ENCODE measurements around the gene NFATC1.

The NFATC1 gene

DNA sequence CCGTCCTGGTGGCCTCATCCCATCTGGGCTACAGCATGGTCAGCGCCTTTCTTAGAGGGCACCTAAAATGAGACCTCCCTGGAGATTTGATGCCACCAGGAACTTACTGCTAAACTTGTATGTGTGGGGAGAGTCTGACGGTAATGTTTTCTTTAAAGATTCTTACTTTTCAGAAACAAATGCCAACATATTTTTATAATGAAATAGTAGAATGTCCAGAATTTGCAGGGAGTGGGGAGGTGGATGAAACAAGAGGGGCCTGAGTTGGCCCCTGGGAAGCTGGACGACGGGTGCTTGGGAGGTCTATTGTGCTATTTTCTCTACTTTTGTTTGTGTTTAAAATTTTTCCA, 165.1 kb downstream of the NFATC1 start:
- Histone ChIP-seq H3K27ac (ENCODE audit: low read depth, low read length) (no peak overlapping the region), H3K27me3 (ENCODE audit: control insufficient read depth in 5 of 5, insufficient read depth in 4 of 5, low read length in 5 of 5) (no peaks in the 10 kb centered on the region), H3K4me3 (ENCODE audit: low read depth in 1 of 5, low read length in 5 of 5) (no peak overlapping the region), H3K9ac (ENCODE audit: low read length in 5 of 5) (no peak overlapping the region), H3K9me3 (ENCODE audit: control insufficient read depth in 5 of 5, low read length in 5 of 5) (no peaks in the 10 kb centered on the region), H3K36me3 (ENCODE audit: control insufficient read depth in 5 of 5, insufficient read depth in 5 of 5, low read length in 5 of 5) (no peaks in the 10 kb centered on the region), H3K4me1 (ENCODE audit: control insufficient read depth in 5 of 5, insufficient read depth in 5 of 5, low read length in 5 of 5) (peaks cover 0 to 13% (median 5%) of the 10 kb centered on the region in 5 donors)

DNA sequence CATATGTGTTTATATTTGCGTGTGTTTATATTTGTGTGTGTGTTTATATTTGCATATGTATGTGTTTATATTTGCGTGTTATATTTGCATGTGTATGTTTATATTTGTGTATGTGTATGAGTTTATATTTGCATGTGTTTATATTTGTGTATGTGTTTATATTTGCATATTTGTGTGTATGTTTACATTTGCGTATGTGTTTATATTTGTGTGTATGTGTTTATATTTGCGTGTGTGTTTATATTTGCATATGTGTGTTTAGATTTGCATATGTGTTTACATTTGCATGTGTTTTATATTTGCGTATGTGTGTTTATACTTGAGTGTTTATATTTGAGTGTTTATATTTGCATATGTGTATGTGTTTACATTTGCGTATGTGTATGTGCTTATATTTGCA, 168.2 kb downstream of the NFATC1 start:
- Histone ChIP-seq H3K9me3 (ENCODE audit: control insufficient read depth in 5 of 5, low read length in 5 of 5) (no peaks in the 10 kb centered on the region), H3K27ac (ENCODE audit: low read depth, low read length) (no peak overlapping the region), H3K27me3 (ENCODE audit: control insufficient read depth in 5 of 5, insufficient read depth in 4 of 5, low read length in 5 of 5) (no peaks in the 10 kb centered on the region), H3K36me3 (ENCODE audit: control insufficient read depth in 5 of 5, insufficient read depth in 5 of 5, low read length in 5 of 5) (no peaks in the 10 kb centered on the region), H3K4me1 (ENCODE audit: control insufficient read depth in 5 of 5, insufficient read depth in 5 of 5, low read length in 5 of 5) (peaks cover 3 to 21% (median 15%) of the 10 kb centered on the region in 5 donors), H3K4me3 (ENCODE audit: low read depth in 1 of 5, low read length in 5 of 5) (no peak overlapping the region), H3K9ac (ENCODE audit: low read length in 5 of 5) (no peak overlapping the region)

DNA sequence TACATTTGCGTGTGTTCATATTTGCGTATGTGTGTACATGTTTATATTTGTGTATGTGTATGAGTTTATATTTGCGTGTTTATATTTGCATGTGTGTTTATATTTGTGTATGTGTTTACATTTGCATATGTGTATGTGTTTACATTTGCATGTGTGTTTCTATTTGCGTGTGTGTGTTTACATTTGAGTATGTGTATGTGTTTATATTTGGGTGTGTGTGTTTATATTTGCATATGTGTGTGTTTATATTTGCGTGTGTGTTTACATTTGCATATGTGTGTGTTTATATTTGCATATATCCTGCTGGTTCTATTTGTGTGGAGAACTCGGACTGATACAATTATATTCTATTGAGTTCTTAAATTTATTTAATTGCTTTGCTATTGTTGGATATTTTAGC, 168.7 kb downstream of the NFATC1 start:
- Histone ChIP-seq H3K9me3 (ENCODE audit: control insufficient read depth in 5 of 5, low read length in 5 of 5) (no peaks in the 10 kb centered on the region), H3K36me3 (ENCODE audit: control insufficient read depth in 5 of 5, insufficient read depth in 5 of 5, low read length in 5 of 5) (no peaks in the 10 kb centered on the region), H3K9ac (ENCODE audit: low read length in 5 of 5) (no peak overlapping the region), H3K4me1 (ENCODE audit: control insufficient read depth in 5 of 5, insufficient read depth in 5 of 5, low read length in 5 of 5) (peaks cover 3 to 21% (median 15%) of the 10 kb centered on the region in 5 donors), H3K27me3 (ENCODE audit: control insufficient read depth in 5 of 5, insufficient read depth in 4 of 5, low read length in 5 of 5) (no peaks in the 10 kb centered on the region), H3K27ac (ENCODE audit: low read depth, low read length) (no peak overlapping the region), H3K4me3 (ENCODE audit: low read depth in 1 of 5, low read length in 5 of 5) (no peak overlapping the region)

DNA sequence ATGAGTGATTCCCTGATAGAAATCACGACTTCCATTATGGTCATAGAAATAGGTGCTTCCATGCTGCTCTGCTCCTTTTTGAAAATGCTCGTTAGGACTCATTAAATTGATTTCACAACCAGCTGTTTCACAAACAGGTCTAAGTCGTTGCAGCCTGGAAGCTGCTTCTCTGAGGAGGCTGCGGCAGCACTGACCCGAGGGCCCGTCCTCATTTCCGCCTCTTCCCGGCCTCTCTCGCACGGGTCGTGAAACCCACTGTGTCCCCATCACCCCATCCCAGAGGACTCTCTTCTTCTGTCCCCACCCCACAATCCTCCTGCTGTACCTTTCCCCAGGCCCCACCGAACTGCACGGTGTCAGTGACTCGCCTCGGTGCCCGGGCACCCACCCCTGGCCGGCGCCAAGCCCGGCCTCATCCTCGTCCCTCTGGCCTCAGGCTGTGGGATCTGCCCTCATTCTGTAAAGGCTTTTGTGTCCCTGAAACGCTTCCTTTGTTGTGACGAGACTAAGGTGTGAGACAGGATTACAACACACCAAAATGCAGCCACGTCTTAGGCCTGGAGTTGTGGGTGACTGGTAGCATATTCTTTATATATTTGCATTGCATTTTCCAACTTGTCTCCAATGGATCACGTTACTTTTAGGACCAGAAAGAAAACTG, 171.2 kb downstream of the NFATC1 start:
- H3K9me3 ChIP-seq (ENCODE audit: control insufficient read depth in 5 of 5, low read length in 5 of 5), result no peaks in the 10 kb centered on the region
- peaks cover 3 to 21% (median 15%) of the 10 kb centered on the region in 5 donors for H3K4me1 ChIP-seq (ENCODE audit: control insufficient read depth in 5 of 5, insufficient read depth in 5 of 5, low read length in 5 of 5)
- H3K27me3 ChIP-seq (ENCODE audit: control insufficient read depth in 5 of 5, insufficient read depth in 4 of 5, low read length in 5 of 5), result peaks cover 0 to 3% (median 0%) of the 10 kb centered on the region in 5 donors
- no peak overlapping the region for H3K27ac ChIP-seq (ENCODE audit: low read depth, low read length)
- no peaks in the 10 kb centered on the region for H3K36me3 ChIP-seq (ENCODE audit: control insufficient read depth in 5 of 5, insufficient read depth in 5 of 5, low read length in 5 of 5)
- no peak overlapping the region for H3K4me3 ChIP-seq (ENCODE audit: low read depth in 1 of 5, low read length in 5 of 5)
- H3K9ac ChIP-seq (ENCODE audit: low read length in 5 of 5), result no peak overlapping the region

DNA sequence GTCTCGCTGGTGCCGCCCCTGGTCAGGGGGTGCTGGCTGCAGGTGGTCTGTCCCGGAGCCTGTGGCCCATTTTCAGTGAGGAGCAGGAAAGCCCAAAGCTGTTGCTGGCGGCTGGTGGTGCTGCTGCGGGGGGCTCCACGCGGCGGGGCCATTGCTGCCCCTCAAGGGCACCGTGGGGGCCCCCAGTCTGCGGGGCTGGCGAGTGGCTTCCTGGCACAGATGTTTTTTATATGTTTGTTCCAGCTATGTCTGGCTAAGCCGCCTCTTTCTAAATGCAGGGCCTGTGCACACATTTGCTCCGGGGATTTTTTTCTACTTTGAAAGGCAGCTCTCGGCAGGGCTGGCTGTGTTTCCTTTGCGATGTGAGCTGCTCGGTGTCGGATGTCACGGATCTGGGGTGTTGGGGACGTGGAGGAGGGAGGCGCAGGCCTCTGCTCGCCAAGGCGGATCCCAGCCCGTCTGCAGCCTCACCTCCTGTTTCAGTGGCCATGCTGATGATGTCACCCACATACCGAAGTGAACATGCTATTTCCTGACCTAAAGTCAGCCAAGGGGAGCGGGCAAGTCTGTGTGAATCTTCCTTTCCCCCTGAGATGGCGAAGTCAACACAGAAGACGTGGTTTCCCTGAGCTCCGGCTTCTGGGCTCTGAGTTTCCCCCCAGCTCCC, 171.9 kb downstream of the NFATC1 start:
- H3K9ac ChIP-seq (ENCODE audit: low read length in 5 of 5), result peak overlapping the region in 1 of 5 donors; percentile 42
- H3K4me1 ChIP-seq (ENCODE audit: control insufficient read depth in 5 of 5, insufficient read depth in 5 of 5, low read length in 5 of 5), result peaks cover 3 to 21% (median 15%) of the 10 kb centered on the region in 5 donors
- peaks cover 0 to 6% (median 3%) of the 10 kb centered on the region in 5 donors for H3K9me3 ChIP-seq (ENCODE audit: control insufficient read depth in 5 of 5, low read length in 5 of 5)
- H3K36me3 ChIP-seq (ENCODE audit: control insufficient read depth in 5 of 5, insufficient read depth in 5 of 5, low read length in 5 of 5), result no peaks in the 10 kb centered on the region
- H3K4me3 ChIP-seq (ENCODE audit: low read depth in 1 of 5, low read length in 5 of 5), result peak overlapping the region in 4 of 5 donors; percentile 6 to 41 (median 27)
- H3K27ac ChIP-seq (ENCODE audit: low read depth, low read length), result no peak overlapping the region
- H3K27me3 ChIP-seq (ENCODE audit: control insufficient read depth in 5 of 5, insufficient read depth in 4 of 5, low read length in 5 of 5), result peaks cover 0 to 3% (median 0%) of the 10 kb centered on the region in 5 donors

DNA sequence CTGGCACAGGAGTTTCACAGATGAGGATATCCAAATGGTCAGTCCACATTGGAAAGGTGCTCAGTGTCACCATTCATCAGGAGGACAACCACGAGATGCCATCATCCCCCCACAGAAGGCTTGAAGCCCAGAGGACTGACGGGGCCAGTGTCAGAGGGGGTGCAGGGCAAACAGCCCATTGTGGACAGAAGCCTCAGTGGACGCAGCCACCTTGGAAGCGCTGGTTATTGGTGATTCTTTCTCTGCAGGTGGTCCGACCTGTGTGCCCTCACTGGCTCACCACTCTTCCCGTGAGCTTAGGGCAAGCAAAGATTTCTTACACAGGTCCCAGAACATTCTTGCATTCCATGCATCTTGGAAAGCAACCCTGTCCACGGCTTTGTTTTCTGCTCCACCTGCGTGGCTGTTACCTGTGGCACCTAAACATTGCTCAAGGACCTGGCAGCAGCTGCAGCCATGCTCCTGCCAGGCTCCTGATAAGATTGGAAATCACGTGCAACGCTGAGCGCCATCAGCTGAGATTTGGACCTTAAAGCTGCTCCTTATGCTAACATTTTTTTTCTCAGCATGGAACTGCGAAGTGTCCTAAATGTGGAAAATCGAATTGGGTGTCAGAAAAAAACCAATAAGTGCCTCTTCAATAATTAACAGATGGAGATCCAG, 172.9 kb downstream of the NFATC1 start:
- Histone ChIP-seq H3K36me3 (ENCODE audit: control insufficient read depth in 5 of 5, insufficient read depth in 5 of 5, low read length in 5 of 5) (no peaks in the 10 kb centered on the region), H3K27me3 (ENCODE audit: control insufficient read depth in 5 of 5, insufficient read depth in 4 of 5, low read length in 5 of 5) (peaks cover 0 to 3% (median 0%) of the 10 kb centered on the region in 5 donors), H3K27ac (ENCODE audit: low read depth, low read length) (no peak overlapping the region), H3K4me1 (ENCODE audit: control insufficient read depth in 5 of 5, insufficient read depth in 5 of 5, low read length in 5 of 5) (peaks cover 3 to 21% (median 15%) of the 10 kb centered on the region in 5 donors), H3K4me3 (ENCODE audit: low read depth in 1 of 5, low read length in 5 of 5) (no peak overlapping the region), H3K9ac (ENCODE audit: low read length in 5 of 5) (no peak overlapping the region), H3K9me3 (ENCODE audit: control insufficient read depth in 5 of 5, low read length in 5 of 5) (peaks cover 3 to 16% (median 13%) of the 10 kb centered on the region in 5 donors)

DNA sequence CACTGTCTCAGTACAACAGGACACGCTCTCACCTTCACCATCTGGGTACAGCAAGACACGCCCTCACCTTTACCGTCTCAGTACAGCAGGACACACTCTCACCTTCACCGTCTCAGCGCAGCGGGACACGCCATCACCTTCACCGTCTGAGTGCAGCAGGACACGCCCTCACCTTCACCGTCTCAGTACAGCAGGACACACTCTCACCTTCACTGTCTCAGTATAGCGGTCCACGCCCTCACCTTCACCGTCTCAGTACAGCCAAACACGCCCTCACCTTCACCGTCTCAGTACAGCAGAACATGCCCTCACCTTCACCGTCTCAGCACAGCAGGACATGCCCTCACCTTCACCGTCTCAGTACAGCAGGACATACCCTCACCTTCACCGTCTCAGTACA, 174.0 kb downstream of the NFATC1 start:
- Histone ChIP-seq H3K27ac (ENCODE audit: low read depth, low read length) (no peak overlapping the region), H3K27me3 (ENCODE audit: control insufficient read depth in 5 of 5, insufficient read depth in 4 of 5, low read length in 5 of 5) (peaks cover 0 to 3% (median 0%) of the 10 kb centered on the region in 5 donors), H3K4me1 (ENCODE audit: control insufficient read depth in 5 of 5, insufficient read depth in 5 of 5, low read length in 5 of 5) (peaks cover 3 to 24% (median 15%) of the 10 kb centered on the region in 5 donors), H3K4me3 (ENCODE audit: low read depth in 1 of 5, low read length in 5 of 5) (no peak overlapping the region), H3K36me3 (ENCODE audit: control insufficient read depth in 5 of 5, insufficient read depth in 5 of 5, low read length in 5 of 5) (no peaks in the 10 kb centered on the region), H3K9me3 (ENCODE audit: control insufficient read depth in 5 of 5, low read length in 5 of 5) (peaks cover 3 to 22% (median 19%) of the 10 kb centered on the region in 5 donors), H3K9ac (ENCODE audit: low read length in 5 of 5) (no peak overlapping the region)

DNA sequence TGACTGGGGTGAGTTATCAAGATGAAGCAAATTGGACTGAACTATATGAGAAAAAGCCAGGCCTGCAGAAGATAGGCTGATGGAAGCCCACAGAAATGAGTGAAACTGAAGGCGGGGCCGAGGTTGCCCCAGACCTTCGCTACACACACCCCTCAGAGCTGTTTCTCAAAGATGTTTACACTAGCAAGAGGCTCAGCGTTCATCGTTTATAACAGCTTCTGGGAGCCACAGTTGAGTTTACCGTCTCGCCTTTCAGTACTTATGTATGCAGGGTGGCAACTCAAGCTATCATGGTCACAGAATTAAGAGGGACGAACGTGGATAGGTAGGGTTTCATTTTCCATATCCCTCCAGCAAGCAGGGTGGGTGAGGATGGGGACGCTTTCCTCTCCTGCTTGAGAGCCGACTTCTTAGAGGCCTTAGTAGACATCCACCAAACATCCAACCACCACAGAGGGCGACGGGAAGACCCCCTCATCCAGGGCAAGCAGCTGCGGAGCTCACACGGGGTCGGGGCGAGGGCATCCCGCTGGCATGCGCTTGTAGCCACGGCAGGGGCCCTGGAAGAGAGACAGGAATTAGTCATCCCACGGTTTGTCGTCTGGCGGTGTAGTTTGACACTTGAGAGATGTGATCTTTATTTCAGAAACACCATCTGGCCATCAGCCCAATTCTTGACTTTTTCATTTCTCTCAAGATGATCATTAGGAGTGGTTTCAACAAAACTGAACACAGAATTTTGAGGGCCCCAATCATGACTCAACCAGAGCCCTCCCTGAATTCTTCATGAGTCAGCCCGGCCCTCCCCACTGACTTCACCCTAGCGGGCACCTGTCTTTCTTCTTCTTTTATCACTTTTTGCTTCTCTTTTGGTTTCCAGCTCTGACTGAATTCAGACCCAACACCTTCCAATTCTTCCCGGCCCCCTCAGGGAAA, 174.8 kb downstream of the NFATC1 start:
- H3K9me3 ChIP-seq (ENCODE audit: control insufficient read depth in 5 of 5, low read length in 5 of 5), result peaks cover 3 to 22% (median 19%) of the 10 kb centered on the region in 5 donors

DNA sequence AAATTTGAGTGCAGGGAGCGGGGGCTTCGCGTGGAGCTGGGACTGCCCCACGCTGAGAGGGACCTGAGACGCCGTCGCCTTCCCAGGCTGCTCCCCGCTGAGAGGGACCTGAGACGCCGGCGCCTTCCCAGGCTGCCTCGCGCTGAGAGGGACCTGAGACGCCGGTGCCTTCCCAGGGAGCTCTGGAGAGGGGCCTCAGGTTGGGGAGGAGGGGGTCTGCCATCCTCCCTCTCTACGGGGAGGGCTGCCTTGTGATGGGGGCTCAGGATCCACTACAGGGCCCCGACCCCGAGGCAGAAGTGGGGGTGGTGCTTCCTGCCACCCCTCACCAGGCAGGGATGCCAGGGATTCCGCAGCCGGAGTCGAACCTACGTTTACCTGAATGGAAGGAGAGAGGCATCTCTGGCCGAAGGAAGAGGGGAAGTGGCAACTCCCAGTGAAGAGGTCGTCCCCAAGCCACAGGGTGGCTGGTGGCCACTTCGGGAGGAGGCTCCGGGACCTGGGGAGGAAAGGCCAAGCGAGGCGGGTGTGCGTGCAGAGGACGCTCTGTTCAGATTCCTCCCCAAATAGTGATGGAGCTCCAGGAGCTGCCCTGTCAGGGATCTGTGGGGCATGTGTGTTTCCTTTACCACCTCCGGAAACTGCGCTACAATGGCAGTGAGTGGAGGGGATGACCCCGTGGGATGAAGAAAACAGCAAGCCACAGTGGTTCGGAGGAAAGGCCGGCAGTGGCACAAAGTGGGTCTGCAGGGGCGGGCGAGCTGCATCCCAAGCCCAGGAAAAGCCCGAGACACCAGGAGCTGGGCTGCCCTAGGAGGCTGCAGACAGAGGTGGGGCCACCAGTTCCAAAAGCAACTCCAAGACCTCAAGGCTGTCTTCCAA, 175.7 kb downstream of the NFATC1 start:
- Histone ChIP-seq H3K9ac (ENCODE audit: low read length in 5 of 5) (no peak overlapping the region), H3K9me3 (ENCODE audit: control insufficient read depth in 5 of 5, low read length in 5 of 5) (peaks cover 3 to 22% (median 19%) of the 10 kb centered on the region in 5 donors), H3K27me3 (ENCODE audit: control insufficient read depth in 5 of 5, insufficient read depth in 4 of 5, low read length in 5 of 5) (peaks cover 0 to 3% (median 0%) of the 10 kb centered on the region in 5 donors), H3K4me3 (ENCODE audit: low read depth in 1 of 5, low read length in 5 of 5) (no peak overlapping the region), H3K27ac (ENCODE audit: low read depth, low read length) (no peak overlapping the region), H3K4me1 (ENCODE audit: control insufficient read depth in 5 of 5, insufficient read depth in 5 of 5, low read length in 5 of 5) (peaks cover 3 to 34% (median 26%) of the 10 kb centered on the region in 5 donors), H3K36me3 (ENCODE audit: control insufficient read depth in 5 of 5, insufficient read depth in 5 of 5, low read length in 5 of 5) (no peaks in the 10 kb centered on the region)

More for the DNA sequence above, 174.8 kb downstream of the NFATC1 start:
- Histone ChIP-seq H3K27me3 (ENCODE audit: control insufficient read depth in 5 of 5, insufficient read depth in 4 of 5, low read length in 5 of 5) (peaks cover 0 to 3% (median 0%) of the 10 kb centered on the region in 5 donors), H3K9ac (ENCODE audit: low read length in 5 of 5) (no peak overlapping the region), H3K4me3 (ENCODE audit: low read depth in 1 of 5, low read length in 5 of 5) (no peak overlapping the region), H3K27ac (ENCODE audit: low read depth, low read length) (no peak overlapping the region), H3K4me1 (ENCODE audit: control insufficient read depth in 5 of 5, insufficient read depth in 5 of 5, low read length in 5 of 5) (peaks cover 3 to 26% (median 21%) of the 10 kb centered on the region in 5 donors), H3K36me3 (ENCODE audit: control insufficient read depth in 5 of 5, insufficient read depth in 5 of 5, low read length in 5 of 5) (no peaks in the 10 kb centered on the region)

Data from subcutaneous abdominal adipose tissue (tissue), 5 donors.